HG03097 (cell line): Measurements from ENCODE around the gene NGDN.
A peak's percentile ranks its signal among the peaks of the same experiment; 100 is the strongest.
"Not testable (repeated sequence)": the region's sequence is repeated elsewhere in the genome, so short reads cannot be mapped to it uniquely, and the experiment has no call there.

Experiments
- ATAC-seq: cut with Tn5 transposase; IDR thresholded peaks from one replicate; pipeline ENCODE4 v1.9.1; 2021; ENCODE audit not compliant: unreplicated experiment, low FRiP score

The NGDN gene, protein sequence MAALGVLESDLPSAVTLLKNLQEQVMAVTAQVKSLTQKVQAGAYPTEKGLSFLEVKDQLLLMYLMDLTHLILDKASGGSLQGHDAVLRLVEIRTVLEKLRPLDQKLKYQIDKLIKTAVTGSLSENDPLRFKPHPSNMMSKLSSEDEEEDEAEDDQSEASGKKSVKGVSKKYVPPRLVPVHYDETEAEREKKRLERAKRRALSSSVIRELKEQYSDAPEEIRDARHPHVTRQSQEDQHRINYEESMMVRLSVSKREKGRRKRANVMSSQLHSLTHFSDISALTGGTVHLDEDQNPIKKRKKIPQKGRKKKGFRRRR

DNA sequence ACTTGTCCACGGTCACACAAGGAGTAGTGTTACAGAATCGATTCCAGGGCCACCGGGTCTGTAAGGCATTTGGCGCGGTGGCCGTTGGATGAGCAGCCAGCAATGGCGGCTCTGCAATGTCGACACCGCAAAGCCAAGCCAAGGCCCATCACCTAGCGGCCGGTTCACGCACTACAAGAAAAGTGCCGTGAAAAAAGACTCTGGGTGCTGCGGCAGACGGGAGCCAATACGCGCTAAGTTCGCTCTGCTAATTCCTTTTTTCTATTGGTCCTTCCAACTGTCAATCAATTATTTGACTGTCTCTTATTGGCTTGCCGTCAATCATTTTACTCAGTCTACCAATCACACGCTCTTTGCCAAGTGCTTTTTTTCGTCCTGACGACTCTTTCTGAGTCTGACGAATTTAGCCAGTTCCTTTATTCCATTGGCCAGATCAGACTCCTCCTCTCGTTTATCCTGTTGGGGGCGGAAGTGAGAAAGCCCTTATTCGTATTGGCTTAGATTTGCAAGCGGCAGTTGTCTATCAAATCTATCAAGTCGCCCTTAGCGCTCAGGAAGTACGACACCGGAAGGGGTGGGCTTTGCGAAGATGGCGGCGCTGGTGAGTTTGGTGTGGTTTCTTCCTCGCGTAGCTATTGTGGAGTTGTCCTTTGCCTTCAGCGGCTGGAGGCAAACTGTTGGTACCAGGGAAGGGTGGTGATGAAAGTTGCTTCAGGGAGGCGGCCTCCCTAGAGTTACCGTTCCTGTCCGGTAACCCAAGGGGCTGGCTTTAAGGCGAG lies at the start of gene NGDN:
NGDN (plus strand) TSS at position 577 of the 779 bp plus-strand sequence; CDS start at position 590, 13 bp downstream.
- ATAC-seq, result peak; percentile 97

DNA sequence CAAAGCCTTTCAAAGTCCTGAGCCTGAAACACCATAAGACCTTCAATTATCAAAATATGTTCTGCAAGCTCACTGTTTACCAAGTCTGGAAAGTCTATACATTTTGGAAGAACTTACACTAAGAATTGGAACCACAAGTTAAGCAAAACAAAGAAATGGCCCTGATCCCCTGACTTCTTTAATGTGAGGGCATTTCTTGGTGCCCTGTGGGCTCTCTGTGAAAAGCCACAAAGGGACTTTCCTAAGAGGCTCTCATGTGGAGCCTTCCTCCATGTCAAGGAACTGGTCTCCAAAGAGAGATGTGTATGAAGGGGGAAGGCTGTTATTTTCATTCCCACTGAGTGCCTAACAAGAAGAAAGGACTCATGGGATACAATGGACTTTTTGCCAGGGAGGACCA lies 47.9 kb upstream of the NGDN start:
- no peak for ATAC-seq

DNA sequence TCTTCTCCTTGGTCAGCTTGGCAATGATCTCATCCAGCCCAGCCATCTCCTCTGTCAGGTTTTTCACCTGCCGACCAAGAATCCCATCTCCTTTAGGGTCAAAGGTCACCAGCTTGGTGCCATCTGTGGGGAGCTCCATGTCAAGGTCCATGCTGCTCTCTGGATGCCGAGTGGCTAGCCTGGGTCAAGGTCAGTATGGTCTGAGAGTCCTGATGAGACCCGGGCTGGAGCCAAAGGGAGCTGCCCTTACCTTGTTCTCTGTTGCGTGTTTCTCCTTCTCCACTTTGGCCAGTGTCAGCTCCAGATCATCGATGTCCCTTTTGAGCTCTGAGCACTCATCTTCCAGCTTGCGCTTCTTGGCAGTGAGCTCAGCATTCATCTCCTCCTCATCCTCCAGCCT lies 45.8 kb upstream of the NGDN start:
- no peak for ATAC-seq

DNA sequence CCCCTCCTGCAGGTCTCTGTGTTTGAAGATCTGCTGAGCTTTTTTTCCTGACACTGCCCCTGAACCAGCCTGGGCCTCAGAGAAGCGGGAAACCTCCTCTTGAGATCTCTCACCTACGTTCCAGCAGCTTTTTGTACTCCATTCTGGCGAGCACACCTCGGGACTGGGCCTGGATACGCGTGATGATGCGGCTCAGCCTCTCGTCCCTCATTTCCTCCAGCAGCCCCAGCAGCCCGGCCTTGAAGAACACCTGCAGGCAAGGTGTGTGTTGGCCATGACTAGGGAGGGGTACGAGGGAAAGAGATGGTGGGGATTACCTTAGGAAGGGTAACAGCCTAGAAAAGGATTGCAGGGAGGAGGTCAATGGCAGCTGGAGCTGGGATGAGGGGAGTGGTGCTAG lies 44.3 kb upstream of the NGDN start:
- ATAC-seq, result no peak

DNA sequence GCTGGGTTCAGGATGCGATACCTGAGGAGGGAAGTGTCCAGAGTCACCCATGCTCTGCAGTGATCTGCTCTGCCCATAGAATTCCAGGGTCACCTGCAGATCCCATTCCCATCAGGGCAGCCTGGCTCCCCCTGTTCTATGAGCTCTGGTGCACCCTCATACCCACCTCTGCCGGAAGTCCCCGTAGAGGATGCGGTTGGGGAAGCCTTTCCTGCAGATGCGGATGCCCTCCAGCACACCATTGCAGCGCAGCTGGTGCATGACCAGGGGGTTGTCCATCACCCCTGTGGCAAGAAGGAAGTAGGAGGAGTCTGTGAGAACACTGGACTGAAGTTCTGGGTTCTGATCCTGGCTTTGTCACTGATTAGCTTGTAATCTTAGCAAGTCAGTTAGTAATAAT lies 43.7 kb upstream of the NGDN start:
- not testable (repeated sequence) for ATAC-seq

DNA sequence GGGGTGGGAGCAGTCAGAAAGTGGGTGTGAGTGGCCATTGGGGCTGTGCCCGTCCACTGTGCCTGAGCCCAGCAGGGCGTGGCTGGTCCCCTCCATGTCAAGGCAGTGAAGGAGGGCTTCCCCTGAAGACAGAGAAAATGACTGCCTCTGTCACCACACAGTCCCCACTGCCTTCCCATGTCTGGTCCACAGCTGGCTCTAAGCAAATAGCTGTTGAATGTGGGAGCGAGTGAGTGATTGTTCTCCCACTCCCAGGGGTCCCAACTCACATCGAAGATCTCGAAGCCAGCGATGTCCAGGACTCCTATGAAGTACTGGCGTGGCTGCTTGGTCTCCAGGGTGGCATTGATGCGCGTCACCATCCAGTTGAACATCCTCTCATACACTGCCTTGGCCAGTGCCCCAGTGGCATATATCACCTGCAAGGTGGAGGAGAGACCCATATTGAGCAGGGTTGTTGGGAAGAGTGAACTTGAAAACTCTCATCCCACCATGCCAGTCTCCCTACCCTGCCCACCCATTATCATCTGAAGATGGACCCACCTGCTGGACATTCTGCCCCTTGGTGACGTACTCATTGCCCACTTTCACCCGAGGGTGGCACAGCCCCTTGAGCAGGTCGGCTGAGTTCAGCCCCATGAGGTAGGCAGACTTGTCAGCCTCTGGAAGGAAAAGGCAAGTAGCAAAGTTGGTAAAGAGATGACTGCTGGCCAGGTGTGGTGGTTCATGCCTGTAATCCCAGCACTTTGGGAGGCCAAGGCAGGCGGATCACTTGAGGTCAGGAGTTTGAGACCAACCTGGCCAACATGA lies 40.6 kb upstream of the NGDN start:
- no peak for ATAC-seq

DNA sequence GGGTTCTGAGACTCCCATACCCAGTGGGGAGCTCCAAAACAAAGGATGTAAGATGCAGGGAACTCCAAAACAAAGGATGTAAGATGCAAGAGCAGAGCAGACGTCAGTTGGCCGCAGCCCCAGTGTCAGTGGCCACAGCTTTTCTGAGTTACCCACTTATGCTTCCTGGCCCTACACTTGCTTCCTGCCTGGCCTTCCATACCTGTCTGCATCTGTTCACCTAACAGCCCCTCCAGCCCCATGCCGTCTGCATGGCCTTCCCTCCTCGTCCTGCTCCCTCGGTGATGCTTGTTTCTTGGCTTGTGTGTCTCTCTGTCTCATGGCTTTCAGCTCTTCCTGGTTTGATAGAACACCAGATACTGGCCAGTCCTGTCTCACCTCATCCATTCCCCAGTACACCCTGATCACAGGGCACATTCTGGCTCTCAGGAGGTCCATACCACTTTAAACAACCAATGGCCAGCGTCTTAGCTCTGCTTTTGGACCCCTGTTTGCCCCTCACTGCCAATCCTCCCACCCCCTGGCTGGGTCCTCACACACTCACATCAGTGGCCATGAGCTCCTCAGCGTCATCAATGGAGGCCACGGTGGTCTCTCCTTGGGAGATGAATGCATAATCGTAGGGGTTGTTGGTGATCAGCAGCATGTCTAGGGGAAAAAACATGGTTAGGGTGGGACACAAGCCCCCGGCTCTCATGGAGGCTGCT lies 39.3 kb upstream of the NGDN start:
- ATAC-seq, result no peak

DNA sequence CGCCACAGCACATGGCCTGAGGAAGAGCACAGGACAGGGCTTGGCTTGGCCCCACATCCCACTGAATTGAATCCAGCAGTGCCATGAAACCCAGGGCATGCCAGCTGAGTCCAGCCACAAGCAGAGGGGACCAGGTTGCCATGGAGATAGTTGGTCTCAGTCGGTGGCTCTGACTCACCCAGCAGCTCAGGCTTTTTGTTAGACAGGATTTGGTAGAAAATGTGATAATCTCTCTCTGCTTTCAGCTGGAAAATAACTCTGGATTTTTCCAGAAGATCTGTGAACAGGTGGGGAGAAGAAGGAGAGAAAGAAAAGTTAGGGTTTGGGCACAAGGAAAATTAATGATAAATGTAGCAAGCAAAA lies 38.8 kb upstream of the NGDN start:
- no peak for ATAC-seq

DNA sequence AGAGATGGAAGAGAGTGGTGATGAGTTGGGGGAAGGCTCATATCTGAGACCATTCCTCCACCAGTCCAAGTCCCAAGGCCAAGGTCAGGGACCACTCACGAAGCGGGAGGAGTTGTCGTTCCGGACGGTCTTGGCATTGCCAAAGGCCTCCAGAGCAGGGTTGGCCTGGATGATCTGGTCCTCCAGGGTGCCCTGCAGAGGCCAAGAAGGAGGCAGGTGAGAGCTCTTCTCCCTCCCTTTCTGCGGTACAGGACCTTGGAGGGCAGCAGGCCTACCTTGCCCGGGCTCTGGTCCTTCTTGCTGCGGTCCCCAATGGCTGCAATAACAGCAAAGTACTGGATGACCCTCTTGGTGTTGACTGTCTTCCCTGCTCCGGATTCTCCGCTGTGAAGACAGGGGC lies 38.0 kb upstream of the NGDN start:
- ATAC-seq, result no peak

DNA sequence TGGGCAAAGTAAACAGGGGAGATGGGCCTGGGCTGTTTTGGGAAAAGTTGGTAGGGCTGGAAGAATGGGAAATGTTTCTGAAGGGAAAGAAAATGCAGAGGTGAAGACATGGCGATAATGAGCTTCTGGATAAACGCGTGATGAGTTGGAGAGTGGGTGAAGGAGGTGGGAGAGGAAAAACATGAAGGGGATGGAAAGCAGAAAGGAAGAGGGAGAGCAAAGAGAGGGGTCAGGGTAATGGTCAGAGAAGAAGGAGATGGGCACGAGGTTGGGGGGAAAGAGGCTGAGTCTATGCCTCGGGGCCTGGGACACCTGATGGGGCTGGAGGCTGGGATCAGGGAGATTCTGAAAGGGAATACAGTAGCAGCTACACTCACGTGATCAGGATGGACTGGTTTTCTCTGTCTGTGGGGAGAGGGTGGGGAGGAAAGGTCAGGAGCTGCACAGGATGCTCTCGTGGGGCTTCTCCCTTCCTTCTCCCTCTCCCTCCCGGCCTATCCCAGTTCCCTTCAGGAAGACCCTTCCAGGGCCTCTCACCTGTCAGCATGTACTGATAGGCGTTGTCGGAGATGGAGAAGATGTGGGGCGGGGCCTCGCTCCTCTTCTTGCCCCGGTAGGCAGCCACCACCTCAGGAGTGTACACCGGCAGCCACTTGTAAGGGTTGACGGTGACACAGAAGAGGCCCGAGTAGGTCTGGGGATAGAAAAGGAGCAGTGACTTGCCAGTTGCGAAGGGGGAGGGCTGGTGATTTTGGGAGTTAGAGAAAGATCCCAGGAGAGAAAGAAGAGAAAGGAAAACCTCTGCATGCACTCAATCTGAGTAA lies 37.2 kb upstream of the NGDN start:
- no peak for ATAC-seq

DNA sequence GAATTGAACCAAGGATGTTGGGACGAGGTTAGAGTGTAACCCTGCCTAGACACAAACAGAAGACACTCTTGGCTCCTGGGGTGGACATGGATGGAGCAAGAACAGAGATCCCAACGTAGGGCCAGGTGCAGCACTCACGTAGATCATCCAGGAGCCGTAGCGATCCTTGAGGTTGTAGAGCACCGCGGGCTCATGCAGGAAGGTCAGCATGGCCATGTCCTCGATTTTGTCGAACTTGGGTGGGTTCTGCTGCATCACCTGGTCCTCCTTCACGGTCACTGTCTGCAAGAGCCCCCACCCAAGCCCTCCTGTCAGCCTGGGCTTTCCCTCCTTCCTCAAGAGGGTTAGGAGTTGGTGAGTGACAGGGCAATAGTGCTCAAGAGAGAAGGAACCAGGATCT lies 36.6 kb upstream of the NGDN start:
- no peak for ATAC-seq

DNA sequence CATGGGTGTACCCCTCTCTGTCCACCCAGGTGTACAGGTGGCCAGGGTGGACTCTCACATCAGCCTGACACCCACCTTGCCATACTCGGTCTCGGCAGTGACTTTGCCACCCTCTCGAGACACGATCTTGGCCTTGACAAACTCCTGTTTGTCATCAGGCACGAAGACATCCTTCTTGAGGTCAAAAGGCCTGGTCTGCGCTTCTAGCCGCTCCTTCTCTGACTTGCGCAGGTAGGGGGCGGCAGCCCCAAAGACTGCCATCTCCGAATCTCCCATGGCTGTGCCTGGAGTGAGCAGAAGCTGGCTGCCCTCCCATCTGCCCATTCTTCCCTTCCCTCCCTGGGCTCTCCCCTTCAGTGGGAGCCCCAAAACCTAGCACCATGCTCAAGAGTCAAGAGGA lies 36.0 kb upstream of the NGDN start:
- no peak for ATAC-seq

DNA sequence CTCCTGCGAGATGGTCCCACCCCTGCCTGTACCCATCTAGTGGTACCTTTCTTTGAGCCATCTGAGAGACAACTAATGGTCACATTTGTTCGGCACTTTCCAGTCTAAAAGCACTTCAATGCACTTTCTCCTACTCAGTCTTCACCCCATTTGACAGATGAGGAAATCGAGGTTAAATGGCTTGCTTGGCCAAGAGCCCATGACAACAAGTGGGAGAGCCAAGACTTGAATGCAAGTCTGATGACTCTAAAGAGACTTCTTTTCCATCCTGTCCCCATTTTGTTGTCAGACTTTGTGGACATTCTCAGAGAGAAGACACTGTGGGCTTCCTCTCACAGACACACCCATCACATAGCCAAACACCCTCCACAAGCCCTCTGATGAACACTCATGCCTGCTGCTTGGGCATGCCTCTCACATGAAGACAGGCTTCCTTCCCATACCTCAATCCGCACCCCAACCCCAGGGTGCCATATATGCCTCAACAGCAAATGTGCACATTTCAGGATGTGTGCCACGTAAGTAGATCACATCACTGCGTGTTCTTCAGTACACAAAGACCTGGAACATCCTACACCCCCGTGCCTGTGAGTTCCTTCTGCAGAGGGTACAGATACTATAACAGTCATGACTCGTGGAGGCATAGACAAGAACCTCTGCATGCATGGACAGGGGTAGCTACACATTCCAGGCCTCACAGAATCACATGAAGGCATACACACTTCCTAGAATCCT lies 34.8 kb upstream of the NGDN start:
- ATAC-seq, result no peak

DNA sequence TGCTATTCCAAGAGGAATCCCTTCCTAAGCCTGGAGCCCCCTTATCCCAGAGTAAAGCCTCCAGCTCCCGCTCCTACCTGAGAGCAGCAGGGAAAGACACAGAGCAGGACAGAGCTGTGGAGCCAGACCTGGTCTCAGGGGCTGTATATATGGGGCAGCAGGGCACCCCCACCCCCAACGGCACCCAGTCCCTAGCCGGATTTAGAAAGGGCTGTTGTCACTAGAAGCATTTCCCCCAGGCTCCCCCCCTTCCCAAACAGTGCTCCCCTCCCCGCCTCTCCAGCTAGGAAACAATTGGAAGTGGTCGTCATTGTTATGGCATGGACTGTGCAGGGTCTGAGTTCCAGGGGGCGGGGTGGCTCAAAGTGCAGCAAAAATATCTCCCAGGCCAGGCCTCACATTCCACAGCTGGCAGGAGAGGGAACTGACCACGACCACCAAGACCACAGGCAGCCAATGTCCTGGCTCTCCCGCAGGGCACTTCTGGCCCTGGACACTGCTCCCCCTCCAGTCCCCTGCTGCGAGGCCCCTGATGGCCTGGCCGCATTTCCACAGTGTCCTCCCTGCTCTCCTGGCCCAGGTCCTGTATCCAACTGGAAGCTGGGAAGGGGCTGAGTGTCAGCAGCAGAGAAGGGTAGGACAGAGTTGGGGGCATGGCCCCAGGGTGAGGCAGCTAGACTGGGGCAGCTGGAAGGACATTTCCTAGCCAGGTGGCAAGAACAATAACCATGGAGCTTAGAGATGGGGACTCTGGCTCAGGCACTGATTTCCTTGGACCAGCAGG lies 33.8 kb upstream of the NGDN start, which contains the start of gene MYH7:
MYH7 (minus strand) TSS at position 118 of the 784 bp plus-strand sequence. CDS start 1,928 bp downstream, outside the sequence.
- no peak for ATAC-seq

DNA sequence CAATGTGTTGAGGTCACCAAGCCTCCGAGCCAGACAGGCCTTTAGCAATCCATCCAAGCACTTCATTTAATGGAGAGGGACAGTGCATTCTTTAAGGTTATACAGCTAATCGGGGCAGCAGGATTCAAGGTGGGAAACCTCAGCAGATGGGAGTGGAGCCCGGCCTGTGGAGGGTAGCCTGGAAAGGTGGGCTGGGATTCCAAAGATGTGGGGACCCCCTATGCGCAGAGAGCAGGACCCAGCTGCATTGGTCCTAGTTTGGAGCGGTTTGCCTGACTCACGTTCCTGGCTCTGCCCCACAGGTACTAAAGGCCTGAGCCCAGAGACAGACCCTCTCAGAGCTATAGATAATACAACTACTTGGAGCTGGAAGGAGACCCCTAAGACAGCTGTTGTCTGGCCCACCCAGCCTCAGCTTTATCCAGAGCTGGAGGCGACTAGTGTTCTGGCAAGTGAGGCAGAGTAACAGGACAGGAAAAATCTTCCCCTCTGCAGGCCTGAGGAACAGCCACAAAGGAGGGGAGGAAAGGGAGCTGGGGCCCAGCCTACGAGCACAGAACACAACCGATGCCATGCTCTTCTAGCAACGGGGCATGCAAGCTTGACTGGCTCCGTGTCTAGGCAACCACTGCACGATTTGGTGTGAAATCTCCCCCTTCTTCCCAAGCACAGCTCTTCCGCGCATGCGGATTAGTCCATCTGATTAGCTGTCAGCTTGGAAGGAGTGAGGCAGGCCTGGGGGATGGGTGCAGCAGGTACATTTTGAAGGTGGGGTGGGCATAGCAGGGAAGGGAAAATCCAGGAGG lies 33.0 kb upstream of the NGDN start:
- ATAC-seq, result no peak

DNA sequence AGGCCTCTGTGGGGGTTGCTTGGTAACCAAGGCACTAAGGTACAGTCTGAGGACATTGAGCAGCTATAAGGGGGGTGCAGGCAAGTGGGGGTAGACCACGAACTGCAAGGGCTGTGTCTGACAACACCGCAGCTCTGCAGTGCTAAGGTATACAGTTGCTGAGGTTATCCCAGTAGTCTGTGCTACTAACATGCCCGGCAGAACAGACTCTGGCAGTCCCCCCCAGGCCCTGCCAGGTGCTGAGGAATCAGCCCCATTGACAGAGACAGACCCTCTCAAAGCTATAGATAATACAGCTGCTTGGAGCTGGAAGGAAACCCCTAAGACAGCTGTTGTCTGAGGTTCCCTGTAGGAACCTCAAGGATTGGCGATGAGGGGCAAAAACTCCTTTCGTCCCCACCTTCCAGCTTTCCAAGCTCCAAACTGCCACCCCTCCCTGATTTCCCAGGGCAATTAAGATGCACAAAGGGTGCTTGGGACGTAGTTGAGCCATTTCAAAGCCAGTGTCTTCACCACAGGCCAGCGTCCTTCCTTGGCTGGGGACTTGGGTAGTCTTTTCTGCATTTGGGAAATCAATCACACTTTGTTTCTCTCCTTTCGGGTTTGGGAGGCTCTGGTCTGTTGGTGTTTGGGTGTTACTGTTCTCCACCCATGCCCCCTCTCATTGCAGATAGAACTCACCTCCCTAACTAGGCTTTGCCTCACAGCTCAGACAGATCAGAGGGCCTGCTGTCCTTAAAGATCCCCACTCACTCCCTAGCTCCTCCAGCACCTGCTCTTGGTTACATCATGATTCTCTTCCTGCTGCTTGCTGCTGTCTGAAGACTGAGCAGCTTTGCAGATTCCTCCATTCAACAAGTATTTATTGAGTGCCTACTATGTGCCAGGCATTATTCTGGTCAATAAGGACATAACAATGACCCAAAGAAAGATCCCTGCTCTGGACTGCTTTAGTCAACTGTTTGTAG lies 32.1 kb upstream of the NGDN start:
- ATAC-seq, result no peak
